HepG2 (cell line): ENCODE results near the gene BDNF. TPM values are rescaled to one million over a fixed set of nuclear protein-coding genes. Genes with fewer than 3 reads are reported as not detected.

Experiments
- ATAC-seq: fragments of 200-7000 bp; cut with Tn5 transposase; 3 replicates; pipeline ENCODE4 v1.9.1; 2020; ENCODE audit warnings: mild to moderate bottlenecking, moderate library complexity
- BruUV-seq: library from RNA; stranded (reverse); fragments of 400-500 nt; replicated peaks from 2 replicates; lab custom pipeline; 2021; lab: Mats Ljungman, UMichigan
- CTCF ChIA-PET: fragments of 300-600 bp; formaldehyde crosslinking; extraction: SDS; loops from one replicate; lab custom pipeline; 2021; ENCODE audit warnings: low total read pairs, inconsistent platforms, low intra/inter-chr PET ratio; lab: Yijun Ruan, JAX
- POLR2A ChIA-PET: fragments of 350-600 bp; sonication (Branson Sonifier 250); formaldehyde crosslinking; loops from one replicate; lab custom pipeline; 2020; ENCODE audit warnings: antibody characterized with exemption, inconsistent platforms; lab: Yijun Ruan, JAX
- DNase-seq: peaks from one replicate; pipeline ENCODE4 v3.0.0-alpha.2; 2015; ENCODE audit warnings: low spot score
- FAIRE-seq: peaks from 3 replicates; lab custom pipeline; 2011; peaks lifted over from hg19 to GRCh38; lab: Jason Lieb, UNC
- H2AFZ ChIP-seq: one replicate; pipeline ENCODE4 v1.6.1; 2011; ENCODE audit warnings: low read length, inconsistent platforms
- H3K27ac ChIP-seq: fragments of 300-600 bp; 3 replicates; pipeline ENCODE4 v1.8.0; 2011; ENCODE audit warnings: mixed run types, mild to moderate bottlenecking, mixed read lengths, low read length, inconsistent platforms; ENCODE audit not compliant: insufficient read depth; ENCODE audit errors: extremely low read length
- H3K27me3 ChIP-seq, 2 experiments: fragments of 200-600 bp in 1 of 2; 2 replicates in 1 of 2; 3 replicates in 1 of 2; pipeline versions ENCODE4 v1.6.0 to v1.8.0; 2011; ENCODE audit warnings: low read length in 2 of 2, mild to moderate bottlenecking in 2 of 2, moderate library complexity in 2 of 2, inconsistent platforms in 1 of 2; ENCODE audit not compliant: insufficient read depth in 2 of 2, control insufficient read depth in 1 of 2
- H3K36me3 ChIP-seq, 2 experiments: fragments of 200-600 bp in 1 of 2; replicated peaks in 1 of 2; 2 replicates in 1 of 2; 3 replicates in 1 of 2; pipeline versions ENCODE4 v1.5.1 to v1.8.0; 2011; ENCODE audit warnings: low read length in 2 of 2, inconsistent platforms in 1 of 2; ENCODE audit not compliant: insufficient read depth in 2 of 2, control insufficient read depth in 1 of 2
- H3K4me1 ChIP-seq: 2 replicates; pipeline ENCODE4 v1.5.1; 2012; ENCODE audit warnings: low read length, inconsistent platforms; ENCODE audit not compliant: insufficient read depth
- H3K4me2 ChIP-seq: 2 replicates; pipeline ENCODE4 v1.6.0; 2011; ENCODE audit warnings: low read depth, low read length, inconsistent platforms
- H3K4me3 ChIP-seq, 3 experiments: fragments of 200-600 bp in 1 of 3; sonication (generic), shearing (Covaris generic) in 1 of 3; replicated peaks in 1 of 3; 2 replicates each; pipeline ENCODE4 v1.5.1; 2011 to 2016; ENCODE audit warnings: low read length in 3 of 3, inconsistent platforms in 2 of 3, low read depth in 2 of 3, mild to moderate bottlenecking in 2 of 3, control low read depth in 1 of 3, mixed read lengths in 1 of 3; ENCODE audit not compliant: insufficient read depth in 1 of 3
- H3K79me2 ChIP-seq: one replicate; pipeline ENCODE4 v1.6.1; 2011; ENCODE audit warnings: low read length, inconsistent platforms; ENCODE audit not compliant: insufficient read depth
- H3K9ac ChIP-seq: 2 replicates; pipeline ENCODE4 v1.6.0; 2011; ENCODE audit warnings: mild to moderate bottlenecking, low read depth, low read length, inconsistent platforms; ENCODE audit not compliant: insufficient read depth
- H3K9me3 ChIP-seq: 2 replicates; pipeline ENCODE4 v1.5.1; 2012; ENCODE audit warnings: mild to moderate bottlenecking, low read length
- H4K20me1 ChIP-seq: 2 replicates; pipeline ENCODE4 v1.6.0; 2011; ENCODE audit warnings: inconsistent platforms, mild to moderate bottlenecking, low read length, moderate library complexity; ENCODE audit not compliant: insufficient read depth
- ADNP ChIP-seq: sonication (generic); formaldehyde crosslinking; IDR thresholded peaks from 2 replicates; pipeline ENCODE4 v1.4.0; 2020; ENCODE audit warnings: missing genetic modification reagents
- CEBPG ChIP-seq: IDR thresholded peaks from 2 replicates; pipeline ENCODE4 v1.6.1; 2016
- DPF2 ChIP-seq: sonication (generic); formaldehyde crosslinking; IDR thresholded peaks from 2 replicates; pipeline ENCODE4 v1.4.0; 2020; ENCODE audit warnings: mild to moderate bottlenecking, low read depth, missing genetic modification reagents, borderline replicate concordance
- ETV5 ChIP-seq: IDR thresholded peaks from 2 replicates; pipeline ENCODE4 v1.6.1; 2018; ENCODE audit warnings: missing biosample characterization, missing genetic modification reagents, inconsistent platforms, borderline replicate concordance
- IKZF1 ChIP-seq: fragments of 450-650 bp; IDR thresholded peaks from 2 replicates; pipeline ENCODE4 v1.7.1; 2016
- KLF12 ChIP-seq: sonication (generic); formaldehyde crosslinking; IDR thresholded peaks from 2 replicates; pipeline ENCODE4 v1.4.0; 2020; ENCODE audit warnings: missing genetic modification reagents, borderline replicate concordance
- MTA1 ChIP-seq: sonication (generic); formaldehyde crosslinking; IDR thresholded peaks from 2 replicates; pipeline ENCODE4 v1.4.0; 2020; ENCODE audit warnings: missing genetic modification reagents, mild to moderate bottlenecking, borderline replicate concordance
- POLR2AphosphoS5 ChIP-seq: IDR thresholded peaks from 2 replicates; pipeline ENCODE4 v1.6.1; 2012; ENCODE audit warnings: low read depth, low read length
- REXO4 ChIP-seq: sonication (generic); formaldehyde crosslinking; IDR thresholded peaks from 2 replicates; pipeline ENCODE4 v1.8.0; 2022; ENCODE audit warnings: missing genetic modification reagents, mild to moderate bottlenecking, borderline replicate concordance
- SRSF1 ChIP-seq: fragments of 200-400 bp; formaldehyde crosslinking; optimal IDR thresholded peaks from 2 replicates; pipeline ENCODE3; 2017; ENCODE audit warnings: mild to moderate bottlenecking, low read depth, low read length, moderate library complexity
- ZNF704 ChIP-seq: sonication (generic); formaldehyde crosslinking; IDR thresholded peaks from 2 replicates; pipeline ENCODE4 v1.8.1; 2023; ENCODE audit warnings: mild to moderate bottlenecking, inconsistent platforms, moderate library complexity, missing genetic modification reagents, borderline replicate concordance
- WGBS: methylation state at CpG from one replicate; pipeline ENCODE4 v1.1.6; 2017; ENCODE audit warnings: low lambda C conversion rate; 5-methylcytosine and 5-hydroxymethylcytosine counted together
- in situ Hi-C: cut with HindIII; loops from 2 replicates; pipeline ENCODE4 v1.10.0; 2017; ENCODE audit warnings: low pct_unique_long_range_greater_than_20kb; ENCODE audit not compliant: extremely low pct_ligation_motif_present
- intact Hi-C: fragments of 100-400 bp; cut with micrococcal nuclease; formaldehyde crosslinking; loops from one replicate; pipeline ENCODE4 v1.10.0; 2022; ENCODE audit not compliant: unreplicated experiment
- polyA plus RNA-seq, 8 experiments: library from polyadenylated mRNA; depleted of rRNA in 3 of 8; stranded (reverse) in 7 of 8; unstranded in 1 of 8; fragments of >200 nt; fragmentation: Illumina TruSeq in 4 of 8; extraction: Trizol in 4 of 8; gene quantifications; 2 replicates each; pipeline versions ENCODE4 v1.2.1 to v1.2.3, GENCODE V29; 2011 to 2016; ENCODE audit warnings: low read depth in 4 of 8, missing spikeins in 1 of 8, mixed read lengths in 1 of 8; ENCODE audit not compliant: insufficient read depth in 1 of 8
- total RNA-seq, 5 experiments: library from RNA; depleted of rRNA; stranded (reverse); fragments of >200 nt; fragmentation: Illumina TruSeq; extraction: Trizol; gene quantifications; 2 replicates each; pipeline ENCODE4 v1.2.3, GENCODE V29; 2016; ENCODE audit warnings: low read depth in 1 of 5
- TF ChIP-seq, protein P1 (sequence below): sonication (generic); formaldehyde crosslinking; conservative IDR thresholded peaks from 2 replicates; pipeline ENCODE4 v1.4.0; 2020; ENCODE audit warnings: mild to moderate bottlenecking, missing genetic modification reagents, moderate library complexity
- TF ChIP-seq, protein P2 (sequence below): IDR thresholded peaks from 2 replicates; pipeline ENCODE4 v1.6.1; 2016; ENCODE audit warnings: missing biosample characterization, missing genetic modification reagents, low read depth
- TF ChIP-seq, protein P3 (sequence below): sonication (generic); formaldehyde crosslinking; IDR thresholded peaks from 2 replicates; pipeline ENCODE4 v1.4.0; 2020; ENCODE audit warnings: missing genetic modification reagents

BDNF gene
- total and polyA plus RNA-seq, 2 of the 13 experiments (the other 11 are each of a cell fraction or from before 2014, with no cell fraction given): 0.02 TPM; not detected in 1

- peaks cover 4% of the 10 kb centered on the region; the same call in 1 of the 2 replicates for H3K4me1 ChIP-seq
- no peak overlapping the region for H3K4me2 ChIP-seq
- ChIA-PET CTCF (no interaction called here), POLR2A (no interaction called here)
- no peaks in the 10 kb centered on the region for H3K36me3 ChIP-seq
- no peak overlapping the region for H2AFZ ChIP-seq
- DNase-seq: no peak
- H3K9ac ChIP-seq: no peak overlapping the region
- H3K4me3 ChIP-seq: no peak overlapping the region
- no peaks in the 10 kb centered on the region for H3K9me3 ChIP-seq
- WGBS: 24% methylated on average over 2 of the region's 2 CpGs
- H3K27me3 ChIP-seq: no peaks in the 10 kb centered on the region; a peak in 1 of 5 replicates
- BruUV-seq: no TSS peak
- no peak overlapping the region for H3K27ac ChIP-seq
- H4K20me1 ChIP-seq: no peaks in the 10 kb centered on the region
- no peak for ATAC-seq
- intact Hi-C loops: no loop called here
- in situ Hi-C loops: loop anchor here (10.0 to 25.0 kb wide), 2 partner anchors 1470 to 1642 kb away; no protein-coding TSS in a partner anchor
- TF ChIP-seq ADNP (CRISPR knock-in tag) (no peak), KLF12 (CRISPR knock-in tag) (no peak), CEBPG (CRISPR knock-in tag) (no peak), IKZF1 (no peak), DPF2 (CRISPR knock-in tag) (no peak), POLR2AphosphoS5 (no peak), SRSF1 (no peak), ZNF704 (no peak), ETV5 (no peak), MTA1 (no peak), REXO4 (CRISPR knock-in tag) (no peak)
- TF ChIP-seq, protein P1, sequence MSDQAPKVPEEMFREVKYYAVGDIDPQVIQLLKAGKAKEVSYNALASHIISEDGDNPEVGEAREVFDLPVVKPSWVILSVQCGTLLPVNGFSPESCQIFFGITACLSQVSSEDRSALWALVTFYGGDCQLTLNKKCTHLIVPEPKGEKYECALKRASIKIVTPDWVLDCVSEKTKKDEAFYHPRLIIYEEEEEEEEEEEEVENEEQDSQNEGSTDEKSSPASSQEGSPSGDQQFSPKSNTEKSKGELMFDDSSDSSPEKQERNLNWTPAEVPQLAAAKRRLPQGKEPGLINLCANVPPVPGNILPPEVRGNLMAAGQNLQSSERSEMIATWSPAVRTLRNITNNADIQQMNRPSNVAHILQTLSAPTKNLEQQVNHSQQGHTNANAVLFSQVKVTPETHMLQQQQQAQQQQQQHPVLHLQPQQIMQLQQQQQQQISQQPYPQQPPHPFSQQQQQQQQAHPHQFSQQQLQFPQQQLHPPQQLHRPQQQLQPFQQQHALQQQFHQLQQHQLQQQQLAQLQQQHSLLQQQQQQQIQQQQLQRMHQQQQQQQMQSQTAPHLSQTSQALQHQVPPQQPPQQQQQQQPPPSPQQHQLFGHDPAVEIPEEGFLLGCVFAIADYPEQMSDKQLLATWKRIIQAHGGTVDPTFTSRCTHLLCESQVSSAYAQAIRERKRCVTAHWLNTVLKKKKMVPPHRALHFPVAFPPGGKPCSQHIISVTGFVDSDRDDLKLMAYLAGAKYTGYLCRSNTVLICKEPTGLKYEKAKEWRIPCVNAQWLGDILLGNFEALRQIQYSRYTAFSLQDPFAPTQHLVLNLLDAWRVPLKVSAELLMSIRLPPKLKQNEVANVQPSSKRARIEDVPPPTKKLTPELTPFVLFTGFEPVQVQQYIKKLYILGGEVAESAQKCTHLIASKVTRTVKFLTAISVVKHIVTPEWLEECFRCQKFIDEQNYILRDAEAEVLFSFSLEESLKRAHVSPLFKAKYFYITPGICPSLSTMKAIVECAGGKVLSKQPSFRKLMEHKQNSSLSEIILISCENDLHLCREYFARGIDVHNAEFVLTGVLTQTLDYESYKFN (CRISPR knock-in tag): no peak
- TF ChIP-seq, protein P2, sequence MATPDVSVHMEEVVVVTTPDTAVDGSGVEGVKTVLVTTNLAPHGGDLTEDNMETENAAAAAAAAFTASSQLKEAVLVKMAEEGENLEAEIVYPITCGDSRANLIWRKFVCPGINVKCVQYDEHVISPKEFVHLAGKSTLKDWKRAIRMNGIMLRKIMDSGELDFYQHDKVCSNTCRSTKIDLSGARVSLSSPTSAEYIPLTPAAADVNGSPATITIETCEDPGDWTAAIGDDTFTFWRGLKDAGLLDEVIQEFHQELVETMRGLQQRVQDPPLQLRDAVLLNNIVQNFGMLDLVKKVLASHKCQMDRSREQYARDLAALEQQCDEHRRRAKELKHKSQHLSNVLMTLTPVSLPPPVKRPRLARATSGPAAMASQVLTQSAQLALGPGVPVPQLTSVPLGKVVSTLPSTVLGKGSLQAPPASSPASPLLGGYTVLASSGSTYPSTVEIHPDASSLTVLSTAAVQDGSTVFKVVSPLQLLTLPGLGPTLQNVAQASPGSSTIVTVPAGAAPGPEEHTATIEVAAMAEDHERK: no peak
- TF ChIP-seq, protein P3, sequence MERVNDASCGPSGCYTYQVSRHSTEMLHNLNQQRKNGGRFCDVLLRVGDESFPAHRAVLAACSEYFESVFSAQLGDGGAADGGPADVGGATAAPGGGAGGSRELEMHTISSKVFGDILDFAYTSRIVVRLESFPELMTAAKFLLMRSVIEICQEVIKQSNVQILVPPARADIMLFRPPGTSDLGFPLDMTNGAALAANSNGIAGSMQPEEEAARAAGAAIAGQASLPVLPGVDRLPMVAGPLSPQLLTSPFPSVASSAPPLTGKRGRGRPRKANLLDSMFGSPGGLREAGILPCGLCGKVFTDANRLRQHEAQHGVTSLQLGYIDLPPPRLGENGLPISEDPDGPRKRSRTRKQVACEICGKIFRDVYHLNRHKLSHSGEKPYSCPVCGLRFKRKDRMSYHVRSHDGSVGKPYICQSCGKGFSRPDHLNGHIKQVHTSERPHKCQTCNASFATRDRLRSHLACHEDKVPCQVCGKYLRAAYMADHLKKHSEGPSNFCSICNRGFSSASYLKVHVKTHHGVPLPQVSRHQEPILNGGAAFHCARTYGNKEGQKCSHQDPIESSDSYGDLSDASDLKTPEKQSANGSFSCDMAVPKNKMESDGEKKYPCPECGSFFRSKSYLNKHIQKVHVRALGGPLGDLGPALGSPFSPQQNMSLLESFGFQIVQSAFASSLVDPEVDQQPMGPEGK (CRISPR knock-in tag): no peak
- no peak for FAIRE-seq
- no peaks in the 10 kb centered on the region for H3K79me2 ChIP-seq
Observed at GRCh38 chr11:27692781-27693180, 7.5 kb downstream of the BDNF start.
